ENCODE results near the gene TCTN1. TPM values are rescaled to one million over a fixed set of nuclear protein-coding genes. Genes with fewer than 3 reads are reported as not detected.

The TCTN1 gene
- total RNA-seq, 1 experiment from 2014 or later: 27.0 TPM

DNA sequence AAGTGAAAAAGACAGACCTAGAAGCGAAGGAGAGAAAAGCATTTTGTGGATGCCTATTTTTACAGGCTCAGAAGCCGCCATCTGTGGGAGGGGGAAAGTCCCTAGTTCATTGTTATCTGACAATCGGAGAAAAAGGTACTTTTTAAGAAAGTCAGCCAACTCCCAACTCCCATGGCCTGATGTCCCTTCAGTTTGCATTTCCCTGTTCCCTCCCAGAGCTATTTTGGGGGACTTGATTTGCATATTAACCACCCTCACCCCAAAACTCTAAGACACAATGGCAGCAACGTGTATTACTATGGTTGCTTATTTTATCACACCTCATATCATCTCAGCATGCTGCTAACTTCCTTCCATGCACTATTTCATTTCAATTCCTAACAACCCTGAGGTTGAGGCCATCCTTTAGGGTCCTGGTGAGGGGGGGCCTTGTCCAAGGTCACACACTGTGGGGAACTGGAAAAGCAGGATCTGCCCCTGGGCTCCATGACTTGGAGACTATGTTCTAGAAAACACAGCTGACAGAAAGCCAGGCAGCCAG, 56.3 kb downstream of the TCTN1 start:
- POLR2A ChIA-PET: no interaction called here
- ATAC-seq: no peak

More for the DNA sequence above, 56.3 kb downstream of the TCTN1 start:
- BruUV-seq (replicated peaks): no TSS peak
- intact Hi-C loops (cut with micrococcal nuclease): no loop called here
- Histone ChIP-seq H3K9me2 (ENCODE audit: insufficient read depth) (no peaks in the 10 kb centered on the region), H2AFZ (ENCODE audit: low read depth, low read length, poor library complexity, severe bottlenecking) (no peak overlapping the region), H3K9ac (ENCODE audit: low read length) (no peak overlapping the region), H3K36me3 (ENCODE audit: control insufficient read depth in 1 of 2, insufficient read depth in 2 of 2, low read length in 2 of 2) (no peaks in the 10 kb centered on the region), H3K4me1 (ENCODE audit: control insufficient read depth in 1 of 2, insufficient read depth in 2 of 2, low read length in 2 of 2) (no peaks in the 10 kb centered on the region), H3K79me2 (ENCODE audit: insufficient read depth, low read length) (no peaks in the 10 kb centered on the region), H3K27me3 (ENCODE audit: insufficient read depth, low read length) (no peaks in the 10 kb centered on the region), H3K4me3 (replicated peaks in 1 of 2; ENCODE audit: low read depth in 1 of 2, low read length in 2 of 2) (no peak overlapping the region), H3K4me2 (ENCODE audit: low read length) (no peak overlapping the region), H3K9me3 (ENCODE audit: control insufficient read depth in 1 of 2, insufficient read depth in 1 of 2, low read depth in 1 of 2, low read length in 2 of 2) (no peaks in the 10 kb centered on the region), H4K20me1 (ENCODE audit: insufficient read depth) (no peaks in the 10 kb centered on the region), H3K27ac (ENCODE audit: low read depth, low read length) (no peak overlapping the region)
- no peak for TF ChIP-seq CEBPB (IDR thresholded peaks at IDR 0.05; ENCODE audit: low read depth)
- TF ChIP-seq SRF (IDR thresholded peaks at IDR 0.05; ENCODE audit: low read depth): no peak
- TF ChIP-seq FOSL1 (IDR thresholded peaks at IDR 0.05; ENCODE audit: low read depth): no peak
- TF ChIP-seq, protein P1, sequence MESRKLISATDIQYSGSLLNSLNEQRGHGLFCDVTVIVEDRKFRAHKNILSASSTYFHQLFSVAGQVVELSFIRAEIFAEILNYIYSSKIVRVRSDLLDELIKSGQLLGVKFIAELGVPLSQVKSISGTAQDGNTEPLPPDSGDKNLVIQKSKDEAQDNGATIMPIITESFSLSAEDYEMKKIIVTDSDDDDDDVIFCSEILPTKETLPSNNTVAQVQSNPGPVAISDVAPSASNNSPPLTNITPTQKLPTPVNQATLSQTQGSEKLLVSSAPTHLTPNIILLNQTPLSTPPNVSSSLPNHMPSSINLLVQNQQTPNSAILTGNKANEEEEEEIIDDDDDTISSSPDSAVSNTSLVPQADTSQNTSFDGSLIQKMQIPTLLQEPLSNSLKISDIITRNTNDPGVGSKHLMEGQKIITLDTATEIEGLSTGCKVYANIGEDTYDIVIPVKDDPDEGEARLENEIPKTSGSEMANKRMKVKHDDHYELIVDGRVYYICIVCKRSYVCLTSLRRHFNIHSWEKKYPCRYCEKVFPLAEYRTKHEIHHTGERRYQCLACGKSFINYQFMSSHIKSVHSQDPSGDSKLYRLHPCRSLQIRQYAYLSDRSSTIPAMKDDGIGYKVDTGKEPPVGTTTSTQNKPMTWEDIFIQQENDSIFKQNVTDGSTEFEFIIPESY (IDR thresholded peaks at IDR 0.05; ENCODE audit: extremely low read depth, insufficient replicate concordance, low read length): no peak
- no peak for TF ChIP-seq SP1 (IDR thresholded peaks at IDR 0.05; ENCODE audit: low read depth)
- TF ChIP-seq POLR2A (IDR thresholded peaks at IDR 0.05; ENCODE audit: borderline replicate concordance, extremely low read depth, insufficient read depth, insufficient read length): no peak
- TF ChIP-seq TCF7L2 (IDR thresholded peaks at IDR 0.05; ENCODE audit: borderline replicate concordance, extremely low read depth, insufficient read depth, insufficient read length): no peak
- no peak for TF ChIP-seq EZH2 (IDR thresholded peaks at IDR 0.05)
- no peak for TF ChIP-seq ZNF274 (IDR thresholded peaks at IDR 0.05; ENCODE audit: low read depth, low read length)
- no peak for TF ChIP-seq POLR2AphosphoS5 (IDR thresholded peaks at IDR 0.05; ENCODE audit: low read depth, low read length)
- TF ChIP-seq CBX3 (IDR thresholded peaks at IDR 0.05; ENCODE audit: low read depth): no peak
- no peak for TF ChIP-seq ELF1 (IDR thresholded peaks at IDR 0.05; ENCODE audit: borderline replicate concordance, low read depth)
- TF ChIP-seq, protein P2, sequence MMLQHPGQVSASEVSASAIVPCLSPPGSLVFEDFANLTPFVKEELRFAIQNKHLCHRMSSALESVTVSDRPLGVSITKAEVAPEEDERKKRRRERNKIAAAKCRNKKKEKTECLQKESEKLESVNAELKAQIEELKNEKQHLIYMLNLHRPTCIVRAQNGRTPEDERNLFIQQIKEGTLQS (IDR thresholded peaks at IDR 0.05): no peak
- TF ChIP-seq SIN3A (IDR thresholded peaks at IDR 0.05; ENCODE audit: low read depth): no peak
- ChIA-PET RAD21 (ENCODE audit: low non-redundant PET in 1 of 2, low total read pairs in 2 of 2, uncharacterized antibody in 2 of 2, unreplicated experiment in 2 of 2) (no interaction called here), CTCF (no interaction called here)
- DNase-seq (ENCODE audit: low read depth, low spot score): no peak

Data from HCT116 (cell line).